GM21717 (cell line): Measurements from ENCODE around the gene GLRX.

Experiments used
- ATAC-seq: cut with Tn5 transposase; IDR thresholded peaks from one replicate; pipeline ENCODE4 v1.9.1; 2021; ENCODE audit warnings: mild to moderate bottlenecking, moderate library complexity; ENCODE audit not compliant: unreplicated experiment

The GLRX gene

DNA sequence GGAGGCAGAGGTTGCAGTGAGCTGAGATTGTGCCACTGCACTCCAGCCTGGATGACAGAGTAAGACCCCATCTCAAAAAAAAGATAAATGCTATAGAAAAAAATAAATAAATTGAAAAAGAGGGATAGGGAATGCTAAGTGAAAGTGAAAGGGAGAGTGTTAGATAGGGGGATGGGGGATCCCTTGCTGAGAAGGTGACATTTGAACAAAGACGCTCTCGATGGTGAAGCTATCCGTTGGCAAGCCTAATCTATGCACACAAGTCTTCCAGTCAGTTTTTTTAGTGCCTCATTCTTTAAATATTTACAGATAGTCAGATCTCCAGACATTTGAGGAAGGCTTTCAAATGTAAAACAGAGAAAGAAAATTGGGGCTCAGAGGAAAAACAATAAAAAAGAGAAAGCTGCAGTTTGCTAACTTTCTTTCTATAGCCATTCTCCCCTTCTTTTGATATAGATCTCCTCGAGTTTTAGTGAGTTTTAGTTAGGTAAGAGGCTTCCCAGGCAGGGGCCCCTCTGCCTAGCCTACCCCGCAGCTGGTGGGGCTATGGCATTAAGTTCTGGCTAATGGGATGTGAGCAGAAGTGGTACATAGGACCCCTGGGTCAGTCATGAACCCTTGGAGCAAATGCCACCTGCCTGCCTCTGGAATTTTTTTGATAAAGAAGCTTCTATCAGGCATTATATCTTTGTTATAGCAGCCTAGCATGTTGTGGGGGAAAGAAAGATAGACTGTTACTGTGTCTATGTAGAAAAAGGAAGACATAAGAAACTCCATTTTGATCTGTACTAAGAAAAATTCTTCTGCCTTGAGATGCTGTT lies 12.0 kb downstream of the GLRX start:
- no peak for ATAC-seq

GRCh38 chr5:95809414-95809960 lies 13.0 kb downstream of the GLRX start:
- ATAC-seq, result no peak

GRCh38 chr5:95808686-95809413 lies 13.7 kb downstream of the GLRX start:
- peak; percentile 99 for ATAC-seq

- ATAC-seq, result no peak
Observed at GRCh38 chr5:95808013-95808685, 14.4 kb downstream of the GLRX start.

DNA sequence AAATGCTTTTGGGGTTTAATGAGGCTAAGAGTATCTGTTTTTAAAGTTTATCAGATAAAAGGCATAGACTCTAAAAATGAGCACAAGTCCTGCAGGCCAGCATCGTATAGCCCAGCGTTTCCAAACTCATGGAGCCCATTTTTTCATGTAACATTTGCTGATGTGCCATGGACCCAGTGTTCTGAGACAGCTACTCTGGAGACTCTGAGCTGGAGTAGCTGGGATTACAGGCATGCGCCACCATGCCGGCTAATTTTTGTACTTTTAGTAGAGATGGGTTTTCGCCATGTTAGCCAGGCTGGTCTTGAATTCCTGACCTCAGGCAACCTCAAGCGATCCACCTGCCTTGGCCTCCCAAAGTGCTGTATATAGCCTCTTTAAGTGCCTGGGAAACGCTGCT lies 15.8 kb downstream of the GLRX start:
- ATAC-seq, result no peak

- no peak for ATAC-seq
Observed at GRCh38 chr5:95804736-95805539, 17.6 kb downstream of the GLRX start.

DNA sequence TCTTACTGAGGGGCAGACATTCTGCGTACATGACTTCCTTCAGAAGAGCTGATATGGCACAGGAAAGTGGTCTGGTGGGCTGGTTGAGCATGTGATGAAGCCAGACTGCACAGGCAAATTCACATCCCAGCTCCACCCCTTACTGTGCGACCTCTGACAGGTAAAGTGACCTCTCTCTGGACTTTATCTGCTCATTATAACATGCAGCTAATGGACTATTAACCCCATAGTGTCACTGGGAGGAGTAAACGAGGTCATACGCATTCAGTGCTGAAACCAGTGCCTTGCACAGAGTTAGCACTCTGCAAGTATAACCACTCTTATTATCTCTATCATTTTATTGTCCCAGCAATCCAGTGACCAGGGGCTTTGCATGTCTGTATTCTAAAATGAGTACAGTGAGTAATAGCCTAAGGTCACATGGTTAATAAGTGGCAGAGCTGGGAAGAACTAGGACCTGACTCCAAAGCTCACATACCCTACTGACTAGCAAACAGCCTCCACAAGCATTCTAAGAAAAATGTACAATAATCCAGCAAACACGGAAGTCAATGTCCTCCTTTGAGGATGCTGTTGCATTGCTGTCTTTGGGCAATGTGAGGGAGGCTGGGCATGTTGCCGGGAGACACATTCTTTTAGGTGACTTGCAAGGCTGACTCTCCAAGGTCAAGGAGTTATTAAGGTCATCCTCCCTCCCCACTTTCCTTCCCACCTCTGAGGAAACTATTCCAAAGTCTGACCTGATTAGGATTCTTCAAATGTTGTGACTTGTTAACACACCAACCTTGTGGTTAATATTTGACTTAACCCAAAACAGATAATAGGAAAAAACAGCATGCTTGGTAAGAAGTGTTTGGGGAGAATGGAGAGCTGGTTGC lies 19.0 kb downstream of the GLRX start:
- ATAC-seq, result no peak

GRCh38 chr5:95801961-95802360 lies 20.6 kb downstream of the GLRX start:
- no peak for ATAC-seq

DNA sequence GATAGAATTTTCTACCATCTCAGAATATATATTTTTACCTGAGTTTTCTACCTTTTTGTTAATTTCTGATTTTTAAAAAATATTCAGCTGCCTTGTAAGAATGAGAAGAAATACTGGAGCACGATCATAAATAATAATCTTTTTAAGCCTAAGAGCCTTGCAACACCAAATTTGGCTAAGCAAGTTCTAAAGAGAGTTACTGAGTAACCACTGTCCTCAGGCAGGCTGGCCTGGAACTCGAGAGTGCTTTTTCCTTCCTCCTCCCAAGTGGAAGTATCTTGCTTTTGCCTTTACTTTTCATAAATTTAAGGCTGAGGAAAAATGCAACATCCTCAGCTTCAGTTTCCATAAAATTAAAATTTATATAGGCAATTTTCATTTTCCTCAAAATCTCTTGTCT lies 21.0 kb downstream of the GLRX start:
- no peak for ATAC-seq

- ATAC-seq, result no peak
Observed at GRCh38 chr5:95800553-95800952, 22.0 kb downstream of the GLRX start.

DNA sequence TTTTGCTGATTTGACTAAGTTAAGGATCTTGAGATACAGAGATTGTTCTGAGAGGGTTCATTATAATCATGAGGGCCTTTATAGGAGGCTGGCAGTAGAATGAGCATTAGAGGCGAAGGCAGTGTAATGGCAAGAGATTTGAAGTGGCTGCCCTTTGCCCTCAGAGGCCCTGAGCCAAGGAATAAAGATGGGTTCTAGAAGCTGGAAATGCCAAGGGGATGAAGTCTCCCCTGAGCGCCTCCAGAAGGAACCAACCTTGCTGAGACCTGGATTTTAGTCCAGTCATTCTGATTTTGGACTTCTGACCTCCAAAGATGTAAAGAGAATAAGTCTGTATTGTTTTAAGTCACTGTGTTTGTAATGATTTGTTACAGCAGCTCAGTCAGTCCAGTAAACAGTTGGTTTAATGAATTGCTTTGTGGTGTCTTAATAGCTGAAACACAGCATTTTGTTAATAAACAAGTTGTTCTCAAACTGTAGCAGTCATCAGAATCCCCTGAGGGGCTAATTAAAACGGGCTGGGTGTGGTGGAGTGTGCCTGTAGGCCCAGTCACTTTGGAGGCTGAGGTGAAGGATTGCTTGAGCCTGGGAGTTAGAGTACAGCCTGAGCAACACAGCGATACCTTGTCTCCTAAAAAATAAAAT lies 23.2 kb downstream of the GLRX start:
- no peak for ATAC-seq

- ATAC-seq, result no peak
Observed at GRCh38 chr5:95798545-95798944, 24.0 kb downstream of the GLRX start.

DNA sequence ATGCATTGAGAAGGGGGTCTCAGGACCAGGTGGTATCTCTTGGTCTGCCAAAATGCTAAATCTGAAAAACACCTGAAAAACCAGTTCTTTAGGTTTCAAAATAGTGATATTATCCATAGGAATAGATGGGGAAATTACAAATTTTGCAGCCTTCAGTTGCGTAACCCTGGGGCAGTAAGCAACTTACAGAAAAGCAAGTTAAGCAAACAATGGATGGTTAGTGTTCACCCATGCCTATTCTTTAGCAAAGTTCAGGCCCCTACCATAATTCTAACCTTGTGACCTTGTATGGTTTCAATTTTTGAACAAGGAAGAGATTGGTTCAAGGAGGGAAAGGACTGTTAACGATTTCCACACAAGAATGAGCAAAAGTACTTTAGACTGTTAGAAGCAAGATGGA lies 24.5 kb downstream of the GLRX start:
- ATAC-seq, result no peak

GRCh38 chr5:95797301-95797700 lies 25.2 kb downstream of the GLRX start:
- no peak for ATAC-seq

DNA sequence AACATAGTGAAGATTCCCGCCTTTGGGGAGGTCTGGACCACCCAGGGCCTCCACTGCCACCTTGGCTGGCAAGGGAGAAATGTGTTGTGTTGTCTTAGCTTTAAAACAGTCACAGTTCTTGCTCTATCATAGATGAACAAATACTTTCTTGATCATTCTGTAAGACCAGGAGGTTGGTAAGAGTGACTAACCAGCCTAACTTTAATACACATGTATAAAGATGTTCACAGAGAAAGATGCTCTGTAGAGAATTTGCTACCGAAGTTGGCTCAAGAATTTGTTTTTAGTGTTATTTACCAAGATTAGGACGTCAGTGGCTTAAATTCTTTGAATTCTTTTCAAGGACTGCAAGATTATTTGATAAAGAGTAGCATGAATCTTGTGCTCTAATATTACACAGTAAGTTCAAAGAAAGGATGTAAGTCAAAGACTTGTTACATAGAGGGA lies 28.4 kb downstream of the GLRX start:
- no peak for ATAC-seq

DNA sequence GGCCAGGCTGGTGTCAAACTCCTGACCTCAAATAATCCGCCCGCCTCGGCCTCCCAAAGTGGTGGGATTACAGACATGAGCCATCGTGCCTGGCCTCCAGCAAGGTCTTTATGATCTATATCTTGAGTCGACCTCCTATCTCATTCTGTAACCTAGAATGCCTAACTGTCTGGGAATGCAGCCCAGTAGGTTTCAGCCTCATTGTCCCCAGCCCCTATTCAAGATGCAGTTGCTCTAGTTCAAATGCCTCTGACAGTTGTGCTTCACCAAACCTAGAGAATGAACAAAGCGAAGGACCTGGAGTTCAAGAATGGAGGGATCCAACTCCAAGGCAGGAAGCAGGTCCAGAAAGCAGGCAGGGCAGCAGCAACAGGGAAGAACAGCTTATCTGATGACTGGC lies 30.8 kb downstream of the GLRX start:
- ATAC-seq, result no peak

- ATAC-seq, result no peak
Observed at GRCh38 chr5:95788493-95788892, 34.0 kb downstream of the GLRX start.

GRCh38 chr5:95786821-95787418 lies 35.6 kb downstream of the GLRX start:
- no peak for ATAC-seq
